UCSD-AML1 (cell line): ENCODE data around the gene NAMPT.
"Not testable (repeated sequence)": the region's sequence is repeated elsewhere in the genome, so short reads cannot be mapped to it uniquely, and the experiment has no call there.

Source experiments
- DNase-seq: peaks from one replicate; lab custom pipeline; 2025; ENCODE audit not compliant: unreplicated experiment; lab: John Stamatoyannopoulos, UW

The NAMPT gene

GRCh38 chr7:106284714-106285050, at the start of gene NAMPT:
Gene NAMPT (minus strand): TSS chr7:106284983. CDS start chr7:106284884, 99 bp downstream.
- no peak for DNase-seq

DNA sequence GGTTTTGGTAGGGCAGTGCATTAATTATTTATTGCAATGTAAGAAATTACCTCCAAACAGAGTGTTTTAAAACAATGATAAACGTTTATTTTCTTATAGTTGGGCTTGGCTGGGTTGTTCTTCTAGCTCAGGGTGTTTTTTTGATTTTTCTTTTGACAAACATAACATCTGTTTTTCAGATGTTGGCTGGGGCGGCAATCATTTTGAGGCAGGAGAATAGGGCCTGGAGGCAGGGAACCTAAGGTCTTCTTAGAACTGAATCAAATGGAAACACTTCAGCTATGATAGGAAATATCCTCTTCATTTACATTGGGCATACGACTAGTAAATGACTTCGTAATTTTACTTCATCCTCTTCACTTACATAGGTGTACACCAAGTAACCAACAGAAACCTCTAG, 47.4 kb upstream of the NAMPT start:
- DNase-seq = no peak

DNA sequence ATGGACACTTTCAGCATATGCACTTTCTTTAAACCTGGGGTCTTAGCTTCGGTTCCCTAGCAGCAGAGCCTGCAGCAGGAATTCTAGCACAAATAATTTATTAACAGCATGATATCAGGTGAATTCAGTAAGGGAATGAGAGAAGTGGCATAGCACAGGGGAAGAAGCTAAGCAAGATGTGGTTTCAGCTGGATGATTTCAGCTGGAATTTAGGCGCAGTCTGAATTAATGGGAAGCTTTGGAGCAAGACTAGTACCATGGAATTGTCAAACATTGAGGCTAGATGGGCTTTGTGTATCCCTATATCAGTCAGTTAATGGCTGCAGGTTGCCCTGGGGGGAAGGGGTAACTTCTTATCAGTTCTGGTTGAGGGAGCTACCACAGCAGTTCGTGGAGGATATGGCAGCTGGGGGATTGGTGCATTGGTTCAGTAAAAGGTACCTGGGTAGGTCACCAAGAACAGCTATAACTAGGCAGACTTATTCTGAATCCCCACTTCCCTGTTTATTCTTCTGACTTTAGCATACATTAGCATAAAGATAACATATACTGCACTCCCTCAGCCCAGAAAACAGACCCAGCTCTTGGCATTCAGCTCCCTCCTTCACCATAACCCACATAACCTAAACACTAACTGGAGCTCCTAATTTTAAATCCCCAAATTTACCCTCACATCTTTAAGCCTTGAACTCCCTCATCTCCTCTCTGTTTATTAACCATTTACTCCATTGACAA, 46.8 kb upstream of the NAMPT start:
- DNase-seq = no peak

- no peak for DNase-seq
These were observed 45.4 kb upstream of the NAMPT start for GRCh38 chr7:106329971-106330733.

- DNase-seq = no peak
These were observed 44.6 kb upstream of the NAMPT start for GRCh38 chr7:106329408-106329807.

DNA sequence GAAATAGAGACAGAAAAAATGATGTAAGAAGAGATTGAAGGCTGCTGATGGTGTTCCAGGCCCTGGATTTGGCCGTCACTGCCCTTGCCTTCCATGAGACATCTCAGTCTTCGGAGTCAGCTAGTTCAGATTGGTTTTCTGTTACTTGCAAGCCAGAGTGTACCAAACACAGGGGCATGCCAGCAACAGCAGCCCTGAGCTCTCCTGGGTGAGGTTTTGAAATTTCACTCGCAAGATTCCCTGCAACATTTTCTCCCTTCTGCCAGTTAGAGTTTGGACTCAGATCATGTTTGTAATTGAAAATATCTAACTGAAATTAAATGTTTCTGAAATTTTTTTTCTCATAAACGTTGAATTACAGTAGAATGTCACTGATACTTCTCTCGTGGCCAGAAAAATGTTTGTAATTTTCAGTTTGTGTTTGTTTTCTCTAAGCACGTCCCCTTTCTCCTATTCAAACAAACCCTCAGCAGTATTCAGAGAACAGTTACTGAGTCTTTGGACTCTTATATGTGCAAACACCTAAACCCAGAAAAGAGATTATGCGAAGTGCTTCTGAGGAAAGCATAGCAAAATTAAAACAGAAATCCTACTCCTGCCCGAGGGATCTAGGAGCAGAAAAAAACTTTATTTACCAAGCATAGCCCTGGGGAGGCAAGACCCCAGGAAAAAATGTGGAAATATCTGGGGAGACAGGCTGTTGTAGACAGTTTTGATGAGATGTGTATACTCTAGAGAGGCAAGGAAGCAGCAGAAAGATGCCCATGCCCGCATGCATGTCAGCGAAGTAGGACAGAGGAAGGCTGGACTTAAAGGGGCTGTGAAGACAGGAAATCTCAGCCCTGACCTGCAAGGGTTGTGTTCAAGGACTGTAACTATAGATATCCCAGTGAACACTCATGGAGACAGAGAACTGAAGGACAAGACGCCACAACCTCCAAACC, 43.0 kb upstream of the NAMPT start:
- DNase-seq = no peak

GRCh38 chr7:106326594-106327537, 42.1 kb upstream of the NAMPT start:
- no peak for DNase-seq

DNA sequence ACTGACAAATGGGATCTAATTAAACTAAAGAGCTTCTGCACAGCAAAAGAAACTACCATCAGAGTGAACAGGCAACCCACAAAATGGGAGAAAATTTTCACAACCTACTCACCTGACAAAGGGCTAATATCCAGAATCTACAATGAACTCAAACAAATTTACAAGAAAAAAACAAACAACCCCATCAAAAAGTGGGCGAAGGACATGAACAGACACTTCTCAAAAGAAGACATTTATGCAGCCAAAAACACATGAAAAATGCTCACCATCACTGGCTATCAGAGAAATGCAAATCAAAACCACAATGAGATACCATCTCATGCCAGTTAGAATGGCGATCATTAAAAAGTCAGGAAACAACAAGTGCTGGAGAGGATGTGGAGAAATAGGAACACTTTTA, 39.7 kb upstream of the NAMPT start:
- DNase-seq = not testable (repeated sequence)

DNA sequence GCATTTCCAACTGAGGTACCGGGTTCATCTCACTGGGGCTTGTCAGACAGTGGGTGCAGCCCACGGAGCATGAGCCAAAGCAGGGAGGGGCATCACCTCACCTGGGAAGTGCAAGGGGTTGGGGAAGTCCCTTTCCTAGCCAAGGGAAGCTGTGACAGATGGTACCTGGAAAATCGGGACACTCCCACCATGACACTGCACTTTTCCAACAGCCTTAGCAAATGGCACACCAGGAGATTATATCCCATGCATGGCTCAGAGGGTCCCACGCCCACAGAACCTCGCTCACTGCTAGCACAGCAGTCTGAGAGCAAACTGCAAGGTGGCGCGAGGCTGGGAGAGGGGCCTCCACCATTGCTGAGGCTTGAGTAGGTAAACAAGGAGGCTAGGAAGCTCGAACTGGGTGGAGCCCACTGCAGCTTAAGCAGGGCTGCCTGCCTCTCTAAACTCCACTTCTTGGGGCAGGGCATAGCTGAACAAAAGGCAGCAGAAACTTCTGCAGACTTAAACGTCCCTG, 35.5 kb upstream of the NAMPT start:
- DNase-seq = not testable (repeated sequence)

- DNase-seq = no peak
These were observed 33.7 kb upstream of the NAMPT start for GRCh38 chr7:106318482-106318881.

DNA sequence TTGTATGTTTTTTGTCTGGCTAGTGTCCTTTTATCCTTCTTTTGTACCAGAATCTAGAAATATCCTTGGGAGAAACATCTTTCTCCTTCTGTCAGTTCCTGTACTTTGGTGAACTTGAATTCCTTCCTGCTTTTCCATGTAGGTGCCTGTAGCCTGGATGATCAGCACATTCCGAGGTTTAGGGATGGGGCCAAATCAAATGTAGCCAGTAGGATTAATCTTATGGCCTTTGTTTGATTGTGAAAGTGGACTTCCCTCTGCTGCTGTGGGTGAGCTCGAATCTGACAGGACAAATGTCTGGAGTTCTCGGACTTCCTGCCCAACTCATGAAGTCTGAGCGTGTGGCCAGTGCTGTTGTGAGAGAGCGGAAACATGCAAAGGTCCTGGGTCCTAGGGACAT, 33.2 kb upstream of the NAMPT start:
- DNase-seq = no peak

DNA sequence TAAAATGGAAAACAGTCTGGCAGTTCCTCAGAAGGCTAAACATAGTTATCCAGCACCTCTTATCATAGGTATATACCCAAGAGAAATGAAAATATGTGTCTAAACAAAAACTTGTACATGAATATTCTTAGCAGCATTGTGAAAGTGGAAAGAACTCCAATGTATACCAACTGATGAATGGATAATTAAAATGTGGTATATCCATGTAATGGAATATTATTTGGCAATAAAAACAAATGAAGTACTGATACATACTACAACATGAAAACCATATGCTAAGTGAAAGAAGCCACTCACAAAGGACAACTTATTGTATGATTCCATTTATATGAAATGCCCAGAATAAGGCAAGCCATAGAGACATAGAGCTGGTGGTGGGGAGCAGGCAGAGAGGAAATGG, 32.2 kb upstream of the NAMPT start:
- no peak for DNase-seq

DNA sequence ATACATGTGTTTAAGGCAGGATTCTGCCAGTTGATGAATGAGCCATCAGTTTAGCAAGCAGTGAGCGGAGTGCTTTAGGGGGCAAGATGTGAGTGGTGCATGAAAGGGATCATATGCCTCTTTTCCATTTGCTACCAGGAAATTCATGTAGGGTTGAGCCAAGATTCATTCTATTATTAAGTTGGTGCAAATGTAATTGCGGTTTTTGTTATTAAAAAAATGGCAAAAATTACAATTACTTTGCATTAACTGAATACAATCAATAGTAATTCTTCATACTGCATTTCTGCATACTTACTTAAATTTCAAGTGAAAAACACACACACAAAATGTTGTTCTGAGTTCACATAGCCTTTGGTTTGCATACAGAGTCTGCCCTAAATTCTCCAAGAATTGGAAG, 30.1 kb upstream of the NAMPT start:
- no peak for DNase-seq

DNA sequence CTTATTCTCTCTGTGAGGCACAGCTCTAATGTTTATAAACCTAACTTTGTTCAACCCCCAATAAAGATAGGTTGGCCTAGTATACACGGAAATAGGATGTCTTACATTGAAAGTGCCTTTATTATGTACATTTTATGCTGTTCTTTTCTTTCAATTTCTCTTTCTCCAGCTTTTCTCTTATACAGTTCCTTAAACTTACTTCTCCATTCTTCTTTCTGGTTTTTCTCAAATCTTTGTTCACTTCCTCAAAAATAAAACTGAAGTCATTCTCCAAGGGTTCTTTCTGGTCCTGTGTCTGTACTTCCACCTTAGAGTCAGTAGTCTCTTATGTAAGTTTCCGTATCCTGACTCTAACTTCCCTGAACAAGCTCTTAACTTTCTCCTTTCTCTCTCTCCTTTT, 29.2 kb upstream of the NAMPT start:
- no peak for DNase-seq

DNA sequence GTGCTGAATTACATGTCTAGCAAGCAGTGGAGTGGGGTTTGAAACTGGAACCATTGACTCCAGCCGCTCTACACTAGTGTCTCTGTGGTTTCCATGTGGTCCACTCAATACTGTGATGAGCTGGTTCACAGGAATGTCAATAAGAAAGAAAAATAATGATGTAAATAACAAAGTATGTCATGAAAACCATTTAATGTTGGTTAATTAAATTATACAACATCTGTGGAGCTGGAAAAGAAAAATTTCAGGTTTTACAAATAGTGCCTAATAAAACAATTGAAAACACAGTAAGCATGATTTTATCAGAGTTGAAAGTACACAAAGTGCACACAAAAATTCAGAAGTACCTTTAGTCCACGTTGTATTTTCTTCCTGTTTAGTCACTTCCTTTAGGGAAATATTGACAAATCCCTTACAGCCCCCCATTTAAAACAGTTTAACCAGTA, 28.7 kb upstream of the NAMPT start:
- DNase-seq = no peak

GRCh38 chr7:106312906-106313305, 28.1 kb upstream of the NAMPT start:
- no peak for DNase-seq

DNA sequence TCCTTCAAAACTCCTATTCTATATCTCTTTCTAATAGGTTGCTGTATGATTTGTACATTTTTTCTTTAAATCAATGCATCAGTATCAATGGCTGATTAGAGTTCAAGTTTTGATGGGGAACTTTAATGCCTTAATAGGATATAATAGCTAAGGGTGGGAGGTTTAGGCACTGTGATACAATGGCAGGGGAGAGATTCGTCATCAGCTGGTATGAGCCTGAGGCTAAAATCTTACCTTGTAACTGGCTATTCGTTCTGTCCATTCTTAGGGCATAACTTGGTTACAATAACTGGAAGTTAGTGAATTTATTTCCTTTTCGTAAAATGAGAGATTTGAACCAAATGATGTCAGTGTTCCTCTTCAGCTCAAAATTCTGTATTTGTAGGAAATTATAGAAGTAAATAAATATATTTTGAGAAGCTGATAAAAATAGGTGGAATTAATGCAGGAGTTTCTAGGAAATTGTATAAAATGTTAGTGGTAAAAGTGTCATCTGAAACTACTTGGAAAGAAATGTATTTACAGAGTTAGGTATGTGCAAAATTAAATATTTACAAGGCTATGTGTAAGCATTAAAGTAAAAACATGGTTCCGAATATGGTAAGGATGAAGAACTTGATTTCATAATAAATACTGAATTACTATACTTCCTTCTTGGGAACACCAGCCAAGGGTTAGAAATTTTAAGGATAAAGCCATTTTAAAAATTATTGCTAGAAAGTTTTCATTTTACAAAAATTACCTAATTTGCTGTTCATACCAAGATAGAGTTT, 27.5 kb upstream of the NAMPT start:
- DNase-seq = no peak

- no peak for DNase-seq
These were observed 24.6 kb upstream of the NAMPT start for GRCh38 chr7:106309362-106309761.

- no peak for DNase-seq
These were observed 21.5 kb upstream of the NAMPT start for GRCh38 chr7:106306256-106306655.
